NCI-H69 (cell line): ENCODE data around the gene SLC1A3.
"Not testable (repeated sequence)": the region's sequence is repeated elsewhere in the genome, so short reads cannot be mapped to it uniquely, and the experiment has no call there.

ENCODE experiments used
- DNase-seq: peaks from one replicate; lab custom pipeline; 2025; lab: John Stamatoyannopoulos, UW

SLC1A3 gene

DNA sequence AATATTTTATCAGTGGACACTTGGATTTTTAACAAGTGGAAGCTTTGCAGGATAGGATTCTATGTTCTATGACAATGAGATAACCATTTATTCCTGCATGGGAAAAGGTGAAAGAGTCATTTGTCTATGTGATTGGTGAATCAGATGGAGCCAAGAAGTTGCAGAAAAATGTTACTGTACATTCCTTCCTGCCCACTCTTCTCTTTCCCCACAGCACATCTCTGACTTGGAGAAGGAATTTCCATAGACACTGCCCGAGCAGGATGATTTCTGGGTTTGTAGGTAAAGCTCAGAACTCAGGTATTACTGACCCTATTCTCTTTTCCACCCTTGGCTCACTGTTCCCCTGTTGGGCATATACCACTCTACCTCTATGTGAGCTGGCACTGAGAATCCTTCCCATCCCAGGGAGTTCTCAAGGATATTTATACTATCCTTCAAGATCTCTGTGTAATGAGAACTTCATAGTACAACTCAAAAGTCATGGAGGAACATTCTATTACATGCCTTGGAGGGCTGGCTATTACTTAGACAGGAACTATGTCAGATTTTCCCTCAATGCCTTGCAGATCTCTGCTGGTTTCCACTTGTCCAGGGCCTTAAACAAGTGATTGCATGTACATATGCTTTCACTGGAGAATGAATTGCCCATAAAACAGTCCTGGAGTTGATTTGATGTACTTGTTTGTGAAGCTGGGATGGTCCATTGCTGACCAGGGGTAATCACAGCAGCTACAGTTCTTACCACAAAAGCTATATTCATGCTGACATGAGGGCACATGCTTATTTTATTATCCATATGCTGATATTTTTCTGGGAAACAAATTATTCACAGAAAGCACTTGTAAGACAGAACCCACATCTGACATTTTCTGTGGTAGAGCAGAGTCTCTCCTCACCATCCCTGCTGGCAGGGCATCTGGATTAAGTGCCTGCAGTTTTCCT, 24.1 kb downstream of the SLC1A3 start:
- DNase-seq = no peak

DNA sequence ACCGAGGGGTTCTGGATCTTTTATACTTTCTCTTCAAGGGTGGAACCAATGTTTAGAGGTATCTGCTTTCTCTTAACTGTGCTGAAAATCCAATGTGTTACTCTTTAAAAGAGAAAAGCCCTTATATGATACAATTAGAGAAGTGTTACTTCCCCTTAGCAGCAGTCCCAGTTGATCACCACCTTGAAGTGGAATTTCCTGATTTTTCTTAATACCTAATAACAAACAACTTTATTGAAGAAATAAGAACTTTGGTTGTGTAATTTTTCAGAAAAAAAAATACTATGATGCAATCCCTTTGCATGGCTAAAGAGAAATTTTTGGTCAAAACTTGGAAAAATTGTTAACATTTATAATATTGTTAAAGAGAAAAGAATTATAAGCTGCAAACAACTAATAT, 24.7 kb downstream of the SLC1A3 start:
- no peak for DNase-seq

DNA sequence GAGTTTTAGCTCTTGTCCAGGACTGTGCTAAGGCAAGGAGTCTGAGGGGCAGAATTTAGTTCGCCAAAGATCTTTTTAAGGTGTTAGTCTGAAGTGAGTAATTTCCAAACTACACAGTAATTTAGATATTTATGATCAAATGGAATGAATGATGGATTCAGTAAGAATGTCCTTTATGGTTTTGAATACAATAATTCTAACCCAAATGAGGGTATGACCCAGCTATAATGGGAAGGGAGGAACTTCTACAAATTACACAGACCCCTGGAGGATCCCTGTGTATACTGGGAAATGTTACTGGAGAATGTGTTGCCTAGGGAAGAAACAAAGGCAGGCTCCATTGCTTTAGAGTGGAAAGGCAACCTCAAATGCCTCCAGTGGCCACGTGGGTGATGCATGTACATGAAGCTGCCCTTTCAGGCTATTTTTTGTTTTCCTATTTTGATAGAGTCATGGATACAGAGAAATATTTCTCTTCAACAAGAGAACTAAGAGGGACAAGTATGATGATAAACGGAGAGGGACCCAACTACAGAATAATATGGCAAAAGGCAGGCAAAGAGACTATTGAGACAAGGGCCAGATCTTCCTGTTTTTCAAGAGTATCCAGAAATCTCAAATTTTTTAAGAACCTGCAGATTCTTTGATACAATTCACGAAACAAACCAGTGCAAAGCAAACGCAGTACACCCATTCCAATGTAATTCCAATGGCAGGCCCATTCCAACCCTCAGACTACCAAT, 25.4 kb downstream of the SLC1A3 start:
- no peak for DNase-seq

DNA sequence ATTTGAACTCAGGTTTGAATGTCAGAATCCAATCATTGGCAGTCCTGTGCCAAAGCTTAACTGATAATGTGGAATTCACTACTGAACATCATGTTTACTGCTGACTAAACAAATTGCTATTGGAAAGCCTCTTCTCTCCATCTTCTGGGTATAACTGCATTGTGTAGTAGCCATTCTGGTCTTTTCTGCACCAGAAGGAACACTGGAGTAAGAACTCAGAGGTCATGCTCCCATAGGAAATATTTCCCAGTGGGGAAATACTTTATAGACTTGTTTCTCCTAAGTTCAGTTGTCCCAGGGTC, 25.9 kb downstream of the SLC1A3 start:
- no peak for DNase-seq

DNA sequence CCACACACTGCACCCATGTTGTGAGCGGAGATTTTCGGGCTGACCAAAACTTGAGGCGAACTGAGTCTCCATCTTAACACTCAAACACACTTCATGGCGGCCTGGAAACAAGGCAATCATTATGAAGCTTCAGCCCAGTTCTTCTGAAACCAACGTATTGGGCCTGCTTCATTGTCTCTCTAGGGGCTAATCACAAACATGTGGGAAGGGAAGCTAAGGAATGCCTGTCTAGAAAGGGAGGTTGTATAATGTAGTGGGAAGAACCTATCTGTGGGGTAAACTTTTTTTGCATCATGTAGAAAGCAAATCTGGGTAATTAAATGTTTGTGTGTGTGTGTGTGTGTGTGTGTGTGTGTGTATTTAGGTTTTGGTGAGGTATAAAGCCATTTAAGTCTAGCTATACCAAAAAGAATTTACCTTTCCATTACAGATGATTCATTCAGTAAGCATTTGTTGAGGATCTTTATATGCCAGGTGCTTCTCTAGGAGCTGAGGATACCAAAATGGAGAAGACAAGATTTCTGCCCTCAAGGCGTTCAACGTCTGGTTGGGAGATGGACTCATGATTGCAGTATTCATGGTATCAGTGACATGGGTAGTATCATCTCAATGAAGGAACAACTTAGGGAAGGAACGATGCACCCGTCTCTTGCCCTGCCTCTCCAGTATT, 29.4 kb downstream of the SLC1A3 start:
- no peak for DNase-seq

DNA sequence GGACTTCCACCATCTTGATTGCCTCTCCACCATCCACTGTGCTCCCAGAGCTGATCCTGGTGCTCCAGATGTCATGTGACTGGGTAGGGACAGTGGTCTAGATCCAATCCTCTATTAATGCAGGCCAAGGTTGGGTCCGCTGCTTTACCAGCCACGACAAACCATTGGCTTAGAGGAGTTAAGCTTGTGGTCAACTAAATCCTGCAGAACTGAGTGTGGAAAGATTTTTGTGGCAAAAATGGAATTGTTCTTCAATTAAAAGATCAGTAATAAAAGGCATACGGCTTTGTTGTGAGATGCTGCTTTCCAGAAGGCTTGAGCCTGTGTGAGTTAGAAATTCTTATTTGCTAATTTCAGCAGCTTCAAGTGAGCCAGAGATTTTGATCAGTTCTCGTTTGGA, 30.7 kb downstream of the SLC1A3 start:
- DNase-seq = no peak

DNA sequence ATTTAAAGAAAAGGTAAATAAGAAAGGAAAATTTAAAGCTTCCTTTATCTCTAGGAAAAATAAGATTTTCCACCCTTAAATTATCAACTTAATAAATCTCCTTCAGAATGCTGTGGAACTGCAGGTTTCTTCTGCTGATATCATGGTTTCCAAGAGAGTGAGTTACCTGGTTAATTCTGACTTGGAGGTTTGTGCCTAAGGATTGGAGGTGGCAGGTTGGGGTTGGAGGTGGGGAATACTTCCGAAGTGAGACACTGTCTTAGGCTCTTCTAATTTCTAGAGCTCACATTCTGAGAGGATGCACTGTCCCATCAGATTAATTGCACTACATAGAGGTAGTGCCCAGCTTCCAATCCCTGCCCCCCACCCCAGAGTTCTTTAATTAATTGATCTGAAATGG, 31.1 kb downstream of the SLC1A3 start:
- DNase-seq = no peak

DNA sequence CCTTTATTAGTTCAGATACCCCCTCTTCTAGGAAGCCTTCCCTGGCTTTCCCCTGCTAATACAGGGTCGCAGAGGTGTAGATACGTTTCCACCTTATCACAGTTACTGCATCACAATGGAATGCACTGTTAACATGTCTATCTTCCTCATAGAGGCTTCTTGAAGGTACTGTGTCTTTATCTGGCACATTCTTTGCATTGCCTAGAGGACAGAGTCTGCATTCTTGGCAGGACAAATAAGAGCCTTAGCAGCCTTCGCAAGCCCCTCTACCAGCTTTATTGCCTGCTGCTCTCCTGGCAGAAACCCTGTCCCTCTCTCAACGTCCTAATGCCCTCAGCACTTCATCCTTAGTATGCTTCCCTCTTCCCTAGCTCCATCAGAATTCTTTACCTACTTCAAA, 31.6 kb downstream of the SLC1A3 start:
- no peak for DNase-seq

DNA sequence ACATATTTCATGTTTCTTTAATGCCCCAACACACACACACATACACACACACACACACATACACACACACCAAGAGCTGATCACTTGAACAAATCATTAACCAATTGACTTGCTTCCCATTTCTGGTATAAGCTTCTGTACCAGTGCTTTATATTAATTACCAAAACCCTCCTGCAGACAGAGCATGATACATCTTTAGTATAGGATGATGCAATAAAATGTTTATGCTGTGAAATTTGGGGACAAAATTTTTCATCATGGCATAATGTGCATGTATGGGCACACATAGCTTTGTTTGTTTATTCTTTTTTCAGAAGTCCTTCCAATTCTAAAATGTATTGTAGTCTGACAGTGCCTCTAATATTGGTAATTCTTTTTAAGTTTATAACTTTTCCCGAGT, 34.5 kb downstream of the SLC1A3 start:
- DNase-seq = no peak

DNA sequence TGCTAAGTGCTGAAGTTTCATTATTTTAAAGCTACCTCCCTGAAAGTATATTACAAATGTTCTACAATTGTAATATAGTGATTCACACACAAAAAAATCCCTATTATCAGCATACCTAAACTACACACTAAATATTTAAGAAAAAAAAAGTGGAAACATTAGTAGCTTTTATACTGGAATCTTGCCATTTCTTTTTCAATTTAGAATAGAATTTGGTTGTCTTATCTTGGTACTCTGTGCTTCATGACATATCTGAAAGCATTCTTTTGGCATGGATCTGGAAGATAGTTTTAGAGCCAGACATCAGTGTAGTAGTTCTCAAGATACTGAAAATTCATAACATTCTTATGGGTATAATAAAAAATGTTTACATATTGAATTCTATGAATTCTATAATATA, 35.0 kb downstream of the SLC1A3 start:
- no peak for DNase-seq

DNA sequence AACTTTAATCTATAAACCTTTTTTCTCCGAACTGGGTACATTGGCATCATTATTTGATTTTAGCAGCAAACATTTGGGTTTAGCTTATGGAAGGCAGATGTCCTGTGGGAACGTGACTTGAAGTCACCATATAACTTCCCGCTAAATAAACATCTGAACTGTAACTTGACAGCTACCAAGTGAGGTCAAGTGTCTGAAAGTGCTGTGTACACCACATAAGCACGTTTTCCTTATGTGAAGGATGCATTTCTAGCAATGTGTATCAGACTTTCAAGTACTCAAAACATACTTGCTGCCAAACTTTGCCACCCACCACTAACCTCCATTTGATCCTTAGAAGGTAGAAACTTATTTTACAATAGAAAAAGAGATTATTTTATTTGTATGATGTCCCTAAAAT, 35.7 kb downstream of the SLC1A3 start:
- DNase-seq = no peak

DNA sequence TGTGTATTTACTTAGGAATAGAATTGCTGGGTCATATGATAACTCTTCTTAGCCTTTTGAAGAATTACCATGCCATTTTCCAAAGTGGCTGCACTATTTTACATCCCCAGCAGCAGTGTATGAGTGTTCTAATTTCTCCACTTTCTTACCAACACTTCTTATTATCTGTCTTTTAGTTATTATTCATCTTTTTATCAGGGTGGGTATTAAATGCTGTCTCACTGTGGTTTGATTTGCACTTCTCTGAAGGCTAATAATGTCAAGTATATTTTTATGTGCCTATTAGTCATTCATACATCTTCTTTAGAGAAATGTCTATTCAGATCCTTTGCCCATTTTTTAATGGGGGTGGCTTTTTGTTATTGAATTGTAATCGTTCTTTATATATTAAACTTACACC, 36.8 kb downstream of the SLC1A3 start:
- no peak for DNase-seq

DNA sequence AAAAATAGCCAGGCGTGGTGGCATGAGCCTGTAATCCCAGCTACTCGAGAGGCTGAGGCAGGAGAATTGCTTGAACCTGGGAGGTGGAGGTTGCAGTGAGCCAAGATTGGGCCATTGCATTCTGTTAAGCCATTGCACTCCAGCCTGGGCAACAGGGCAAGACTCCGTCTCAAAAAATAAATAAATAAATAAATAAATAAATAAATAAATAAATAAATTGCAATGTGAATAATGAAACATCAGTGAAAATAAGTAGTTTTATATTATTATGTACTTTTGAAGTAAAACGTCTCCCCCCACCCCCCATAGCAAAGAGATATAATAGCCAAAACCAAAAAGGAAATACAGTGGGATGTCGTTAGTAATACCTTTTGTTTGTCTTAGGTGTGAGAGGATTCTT, 37.4 kb downstream of the SLC1A3 start:
- not testable (repeated sequence) for DNase-seq

DNA sequence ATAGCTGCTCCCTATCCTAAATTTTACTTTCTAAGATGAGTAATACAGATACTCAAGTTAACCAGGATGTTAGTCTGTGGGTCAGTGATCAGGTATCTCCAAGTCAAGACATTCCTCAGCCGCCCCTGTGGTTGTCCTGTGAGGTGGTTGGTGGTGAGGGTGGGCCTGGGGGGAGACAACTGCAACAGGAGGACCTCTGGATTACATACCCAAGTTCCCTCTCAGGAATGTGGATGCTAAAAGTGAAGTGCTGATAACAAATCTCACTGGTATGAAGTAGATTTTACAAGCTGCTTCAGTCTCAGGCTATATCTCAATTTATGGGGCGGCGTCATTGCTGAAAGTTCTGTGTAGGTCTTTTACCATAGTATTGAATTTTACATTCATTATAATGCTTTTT, 38.3 kb downstream of the SLC1A3 start:
- no peak for DNase-seq

DNA sequence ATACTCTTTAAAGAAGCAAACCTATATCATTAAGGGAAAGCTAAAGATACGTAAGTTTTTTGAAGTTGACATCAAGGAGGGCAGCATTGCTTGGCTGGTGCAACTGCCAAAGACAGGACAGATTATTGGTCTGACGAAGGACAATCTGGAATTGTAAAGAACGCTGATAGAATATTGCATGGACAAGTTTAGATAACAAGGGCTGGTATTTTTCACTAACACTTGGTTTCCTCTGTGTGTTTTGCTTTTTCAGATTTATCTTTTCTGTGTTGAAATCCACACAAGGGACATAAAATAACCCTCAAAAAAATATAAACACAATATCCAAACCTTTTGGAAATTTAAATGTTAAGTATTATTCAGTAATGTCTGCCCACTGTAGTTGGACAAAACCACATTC, 39.7 kb downstream of the SLC1A3 start:
- no peak for DNase-seq

DNA sequence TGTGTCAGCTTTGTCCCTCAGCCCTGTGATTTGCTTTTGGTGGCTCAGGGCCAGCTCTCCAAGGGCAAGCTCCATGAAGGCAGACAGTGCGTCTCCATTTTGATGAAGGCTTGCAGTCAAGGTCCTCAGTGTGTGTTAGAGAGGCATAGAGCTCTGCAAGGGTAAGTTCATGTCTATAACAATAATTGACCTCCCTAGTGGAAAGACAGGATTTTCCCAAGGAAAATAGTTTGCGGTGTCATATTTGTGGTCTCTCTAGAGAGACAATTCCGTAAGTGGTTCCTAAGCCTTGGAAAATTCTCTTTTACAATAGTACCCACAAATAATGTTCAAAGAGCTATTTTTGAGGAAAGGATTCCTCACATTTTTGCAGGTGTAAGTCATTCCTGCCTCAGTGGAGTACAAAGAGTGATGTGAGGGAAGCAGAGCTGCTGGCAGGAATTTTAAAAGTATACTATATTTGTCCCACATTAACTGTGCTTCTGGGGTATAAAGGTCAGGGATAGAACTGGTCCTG, 40.2 kb downstream of the SLC1A3 start:
- DNase-seq = no peak

DNA sequence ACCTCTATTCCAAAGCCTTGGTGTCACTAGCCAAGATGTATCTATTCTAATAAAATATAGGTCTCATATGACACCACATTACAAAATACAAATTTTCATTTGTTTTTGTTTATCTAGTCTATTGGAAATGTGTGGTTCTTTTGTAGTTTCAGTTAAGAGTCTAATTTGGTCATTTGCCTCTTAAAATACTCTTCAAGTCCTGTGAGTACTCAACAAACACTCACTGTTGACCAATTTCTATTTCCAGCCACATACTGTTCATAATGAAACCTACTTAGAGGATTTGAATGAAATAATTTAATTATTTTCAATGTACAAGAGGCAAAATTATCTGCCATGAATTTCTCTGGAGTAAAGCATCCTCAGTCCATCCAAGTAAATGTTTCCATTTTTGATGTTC, 40.6 kb downstream of the SLC1A3 start:
- no peak for DNase-seq

DNA sequence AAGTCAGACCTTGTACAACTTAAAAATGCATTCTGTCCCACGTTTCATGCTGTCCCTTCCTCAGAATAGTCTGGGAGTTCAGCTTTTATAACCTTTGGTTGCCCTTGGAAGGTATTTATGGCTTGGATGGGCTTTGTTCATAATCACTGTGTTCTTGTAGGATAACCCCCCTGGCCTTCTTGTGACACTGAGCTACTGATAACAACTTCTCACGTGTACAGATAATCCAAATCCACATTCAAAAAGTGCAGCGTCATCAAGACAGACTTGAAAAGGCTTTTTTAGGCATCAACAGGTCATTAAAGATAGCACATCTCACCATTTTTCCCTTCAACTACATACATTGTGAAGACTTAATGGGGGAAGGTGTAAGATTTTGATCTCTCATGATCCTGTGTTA, 42.0 kb downstream of the SLC1A3 start:
- DNase-seq = no peak

DNA sequence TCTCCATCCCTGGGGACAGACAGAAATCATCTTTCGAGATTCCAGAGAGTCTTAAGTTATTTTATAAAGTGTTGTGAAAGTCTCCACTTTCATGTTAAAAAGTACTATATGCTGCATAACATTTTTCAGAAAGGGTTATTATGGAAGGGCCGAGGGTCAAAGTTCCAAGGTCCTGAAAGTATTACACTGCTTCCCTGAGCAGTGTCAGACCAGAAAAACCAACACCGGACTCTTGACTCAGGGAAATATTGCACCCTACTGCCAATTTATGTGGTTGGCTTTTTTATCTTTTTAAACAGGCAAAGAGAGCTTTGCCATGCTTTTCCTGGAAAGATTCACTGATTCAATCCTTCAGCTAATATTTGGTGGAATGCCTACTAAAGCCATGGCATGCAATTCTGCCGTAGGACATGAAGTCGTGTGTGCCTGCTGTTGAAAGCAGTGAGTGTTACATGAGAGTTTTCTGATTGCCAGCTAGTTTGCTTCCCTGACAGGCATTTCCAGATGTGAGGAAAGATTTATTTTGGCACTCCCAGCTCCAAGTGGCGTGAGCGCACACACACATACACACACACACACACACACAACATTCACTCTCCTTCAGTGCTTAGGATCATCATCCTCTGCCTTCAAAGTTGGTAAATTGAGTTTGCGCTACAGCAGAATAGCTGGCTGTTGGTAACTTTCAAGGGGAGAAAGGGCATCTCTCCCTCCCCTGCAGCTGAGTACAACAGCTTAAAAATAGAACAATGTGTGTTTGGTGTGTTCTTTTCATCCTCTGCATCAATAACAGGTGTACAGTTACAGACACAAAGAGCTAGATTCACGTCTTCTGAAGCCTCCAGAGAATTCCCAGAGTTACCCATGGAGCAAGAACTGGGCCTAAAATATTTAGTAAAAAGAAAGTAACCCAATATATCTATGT, 45.6 kb downstream of the SLC1A3 start:
- no peak for DNase-seq

DNA sequence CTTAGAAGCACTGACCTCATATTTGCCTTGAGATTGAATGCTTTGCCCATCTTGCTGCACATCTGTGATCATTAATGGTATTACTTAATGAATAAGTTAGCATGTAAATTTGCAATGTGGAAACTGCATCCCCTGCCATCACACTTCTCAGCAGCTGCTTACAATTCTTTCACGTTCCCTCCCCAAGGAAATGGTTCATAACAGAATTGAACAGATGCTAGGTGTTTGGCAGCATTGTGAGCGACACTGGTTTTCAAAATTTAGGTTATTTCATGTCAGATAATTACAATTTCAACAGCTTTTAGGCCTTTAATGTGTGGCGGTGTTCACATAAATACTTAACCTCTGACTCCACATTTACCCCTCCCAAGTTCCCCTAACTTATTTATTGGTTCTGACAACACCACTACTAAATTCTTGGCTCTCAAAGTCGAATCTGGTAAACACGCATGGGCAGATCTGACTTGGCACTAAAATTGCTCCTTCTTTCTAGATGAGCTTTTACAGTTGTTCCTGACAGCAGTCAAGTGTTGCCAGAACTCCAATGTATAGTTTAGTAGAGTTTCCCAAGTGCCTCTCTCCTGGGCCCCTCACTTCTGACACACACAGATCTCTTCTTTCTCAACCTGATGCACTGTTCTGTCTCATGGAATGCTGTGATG, 46.8 kb downstream of the SLC1A3 start:
- DNase-seq = no peak

DNA sequence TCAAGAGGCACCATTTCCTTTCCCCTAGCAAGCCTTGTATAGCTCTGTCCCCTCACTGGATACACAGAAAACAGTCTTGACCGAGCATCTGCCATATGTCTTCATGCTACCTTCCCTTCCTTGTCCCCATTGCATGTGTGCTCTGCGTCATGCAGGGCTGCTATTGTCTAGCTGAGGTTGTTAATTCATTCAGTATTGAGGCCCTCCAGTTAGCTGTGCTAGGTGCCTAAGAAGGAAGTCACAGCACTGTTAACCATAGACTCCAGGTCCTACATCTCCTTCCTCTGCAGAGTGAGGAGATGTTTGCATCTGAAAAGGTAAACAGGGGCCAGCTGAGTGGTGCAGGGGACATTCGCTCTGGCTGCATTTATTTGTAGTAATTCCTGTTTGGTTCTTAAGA, 48.2 kb downstream of the SLC1A3 start:
- no peak for DNase-seq
